HepG2 (cell line): ENCODE measurements around the gene CT47A1. TPM values are rescaled to one million over a fixed set of nuclear protein-coding genes. Genes with fewer than 3 reads are reported as not detected.

ENCODE experiments used
- ATAC-seq: fragments of 200-7000 bp; cut with Tn5 transposase; 3 replicates; pipeline ENCODE4 v1.9.1; 2020; ENCODE audit warnings: mild to moderate bottlenecking, moderate library complexity
- BruUV-seq: library from RNA; stranded (reverse); fragments of 400-500 nt; replicated peaks from 2 replicates; lab custom pipeline; 2021; lab: Mats Ljungman, UMichigan
- CTCF ChIA-PET: fragments of 300-600 bp; formaldehyde crosslinking; extraction: SDS; loops from one replicate; lab custom pipeline; 2021; ENCODE audit warnings: low total read pairs, inconsistent platforms, low intra/inter-chr PET ratio; lab: Yijun Ruan, JAX
- POLR2A ChIA-PET: fragments of 350-600 bp; sonication (Branson Sonifier 250); formaldehyde crosslinking; loops from one replicate; lab custom pipeline; 2020; ENCODE audit warnings: antibody characterized with exemption, inconsistent platforms; lab: Yijun Ruan, JAX
- DNase-seq: peaks from one replicate; pipeline ENCODE4 v3.0.0-alpha.2; 2015; ENCODE audit warnings: low spot score
- FAIRE-seq: peaks from 3 replicates; lab custom pipeline; 2011; peaks lifted over from hg19 to GRCh38; lab: Jason Lieb, UNC
- H2AFZ ChIP-seq: one replicate; pipeline ENCODE4 v1.6.1; 2011; ENCODE audit warnings: low read length, inconsistent platforms
- H3K27ac ChIP-seq: fragments of 300-600 bp; 3 replicates; pipeline ENCODE4 v1.8.0; 2011; ENCODE audit warnings: mixed run types, mild to moderate bottlenecking, mixed read lengths, low read length, inconsistent platforms; ENCODE audit not compliant: insufficient read depth; ENCODE audit errors: extremely low read length
- H3K27me3 ChIP-seq, 2 experiments: fragments of 200-600 bp in 1 of 2; 2 replicates in 1 of 2; 3 replicates in 1 of 2; pipeline versions ENCODE4 v1.6.0 to v1.8.0; 2011; ENCODE audit warnings: low read length in 2 of 2, mild to moderate bottlenecking in 2 of 2, moderate library complexity in 2 of 2, inconsistent platforms in 1 of 2; ENCODE audit not compliant: insufficient read depth in 2 of 2, control insufficient read depth in 1 of 2
- H3K36me3 ChIP-seq, 2 experiments: fragments of 200-600 bp in 1 of 2; replicated peaks in 1 of 2; 2 replicates in 1 of 2; 3 replicates in 1 of 2; pipeline versions ENCODE4 v1.5.1 to v1.8.0; 2011; ENCODE audit warnings: low read length in 2 of 2, inconsistent platforms in 1 of 2; ENCODE audit not compliant: insufficient read depth in 2 of 2, control insufficient read depth in 1 of 2
- H3K4me1 ChIP-seq: 2 replicates; pipeline ENCODE4 v1.5.1; 2012; ENCODE audit warnings: low read length, inconsistent platforms; ENCODE audit not compliant: insufficient read depth
- H3K4me2 ChIP-seq: 2 replicates; pipeline ENCODE4 v1.6.0; 2011; ENCODE audit warnings: low read depth, low read length, inconsistent platforms
- H3K4me3 ChIP-seq, 3 experiments: fragments of 200-600 bp in 1 of 3; sonication (generic), shearing (Covaris generic) in 1 of 3; replicated peaks in 1 of 3; 2 replicates each; pipeline ENCODE4 v1.5.1; 2011 to 2016; ENCODE audit warnings: low read length in 3 of 3, inconsistent platforms in 2 of 3, low read depth in 2 of 3, mild to moderate bottlenecking in 2 of 3, control low read depth in 1 of 3, mixed read lengths in 1 of 3; ENCODE audit not compliant: insufficient read depth in 1 of 3
- H3K79me2 ChIP-seq: one replicate; pipeline ENCODE4 v1.6.1; 2011; ENCODE audit warnings: low read length, inconsistent platforms; ENCODE audit not compliant: insufficient read depth
- H3K9ac ChIP-seq: 2 replicates; pipeline ENCODE4 v1.6.0; 2011; ENCODE audit warnings: mild to moderate bottlenecking, low read depth, low read length, inconsistent platforms; ENCODE audit not compliant: insufficient read depth
- H3K9me3 ChIP-seq: 2 replicates; pipeline ENCODE4 v1.5.1; 2012; ENCODE audit warnings: mild to moderate bottlenecking, low read length
- H4K20me1 ChIP-seq: 2 replicates; pipeline ENCODE4 v1.6.0; 2011; ENCODE audit warnings: inconsistent platforms, mild to moderate bottlenecking, low read length, moderate library complexity; ENCODE audit not compliant: insufficient read depth
- ETV6 ChIP-seq: sonication (generic); formaldehyde crosslinking; conservative IDR thresholded peaks from 2 replicates; pipeline ENCODE4 v1.4.0; 2020; ENCODE audit warnings: missing genetic modification reagents
- HOXA7 ChIP-seq: sonication (generic); formaldehyde crosslinking; IDR thresholded peaks from 2 replicates; pipeline ENCODE4 v1.8.1; 2022; ENCODE audit warnings: mild to moderate bottlenecking, missing genetic modification reagents, moderate library complexity
- KLF11 ChIP-seq: IDR thresholded peaks from 2 replicates; pipeline ENCODE4 v1.6.1; 2016; ENCODE audit warnings: missing compliant biosample characterization
- MATR3 ChIP-seq: sonication (generic); formaldehyde crosslinking; IDR thresholded peaks from 2 replicates; pipeline ENCODE4 v1.4.0; 2020; ENCODE audit warnings: missing genetic modification reagents
- MYC ChIP-seq: sonication (generic); formaldehyde crosslinking; IDR thresholded peaks from 2 replicates; pipeline ENCODE4 v1.9.0; 2021; ENCODE audit warnings: missing genetic modification reagents, borderline replicate concordance
- RFX3 ChIP-seq: IDR thresholded peaks from 2 replicates; pipeline ENCODE4 v1.6.1; 2016; ENCODE audit warnings: missing biosample characterization, missing genetic modification reagents
- SSRP1 ChIP-seq: IDR thresholded peaks from 2 replicates; pipeline ENCODE4 v1.6.1; 2016; ENCODE audit warnings: control low read depth
- ZMAT3 ChIP-seq: sonication (generic); formaldehyde crosslinking; conservative IDR thresholded peaks from 2 replicates; pipeline ENCODE4 v1.7.0; 2021; ENCODE audit warnings: missing genetic modification reagents
- ZNF30 ChIP-seq: sonication (generic); formaldehyde crosslinking; IDR thresholded peaks from 2 replicates; pipeline ENCODE4 v1.5.0; 2020; ENCODE audit warnings: mild to moderate bottlenecking, missing genetic modification reagents
- ZNF792 ChIP-seq: IDR thresholded peaks from 2 replicates; pipeline ENCODE4 v1.6.1; 2016
- WGBS: methylation state at CpG from one replicate; pipeline ENCODE4 v1.1.6; 2017; ENCODE audit warnings: low lambda C conversion rate; 5-methylcytosine and 5-hydroxymethylcytosine counted together
- in situ Hi-C: cut with HindIII; loops from 2 replicates; pipeline ENCODE4 v1.10.0; 2017; ENCODE audit warnings: low pct_unique_long_range_greater_than_20kb; ENCODE audit not compliant: extremely low pct_ligation_motif_present
- intact Hi-C: fragments of 100-400 bp; cut with micrococcal nuclease; formaldehyde crosslinking; loops from one replicate; pipeline ENCODE4 v1.10.0; 2022; ENCODE audit not compliant: unreplicated experiment
- polyA plus RNA-seq, 8 experiments: library from polyadenylated mRNA; depleted of rRNA in 3 of 8; stranded (reverse) in 7 of 8; unstranded in 1 of 8; fragments of >200 nt; fragmentation: Illumina TruSeq in 4 of 8; extraction: Trizol in 4 of 8; gene quantifications; 2 replicates each; pipeline versions ENCODE4 v1.2.1 to v1.2.3, GENCODE V29; 2011 to 2016; ENCODE audit warnings: low read depth in 4 of 8, missing spikeins in 1 of 8, mixed read lengths in 1 of 8; ENCODE audit not compliant: insufficient read depth in 1 of 8
- total RNA-seq, 5 experiments: library from RNA; depleted of rRNA; stranded (reverse); fragments of >200 nt; fragmentation: Illumina TruSeq; extraction: Trizol; gene quantifications; 2 replicates each; pipeline ENCODE4 v1.2.3, GENCODE V29; 2016; ENCODE audit warnings: low read depth in 1 of 5
- TF ChIP-seq, protein P1 (sequence below): sonication (generic); formaldehyde crosslinking; IDR thresholded peaks from 2 replicates; pipeline ENCODE4 v1.9.0; 2021; ENCODE audit warnings: missing genetic modification reagents, mild to moderate bottlenecking, borderline replicate concordance

CT47A1 gene
- total and polyA plus RNA-seq, 2 of the 13 experiments (the other 11 are each of a cell fraction or from before 2014, with no cell fraction given): not detected

DNA sequence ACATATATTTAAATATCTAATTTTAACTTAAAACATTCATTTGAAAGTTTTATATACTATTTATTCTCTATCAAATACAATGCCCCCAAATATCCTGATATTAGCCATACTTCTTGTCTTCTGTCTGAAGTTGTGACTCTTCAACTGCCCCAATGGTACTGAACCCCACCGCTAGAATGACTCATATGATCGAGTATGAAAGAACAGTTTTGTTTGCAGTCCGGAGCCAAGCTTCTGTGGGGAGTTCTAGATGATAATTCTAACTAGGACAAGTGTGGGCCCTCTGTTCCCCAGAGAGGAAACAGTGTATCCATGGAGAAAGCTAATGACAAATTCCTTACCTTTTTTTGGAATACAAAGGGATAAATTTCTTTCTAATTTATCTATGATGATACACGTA lies 24.7 kb upstream of the CT47A1 start (continued):
- TF ChIP-seq, protein P1, sequence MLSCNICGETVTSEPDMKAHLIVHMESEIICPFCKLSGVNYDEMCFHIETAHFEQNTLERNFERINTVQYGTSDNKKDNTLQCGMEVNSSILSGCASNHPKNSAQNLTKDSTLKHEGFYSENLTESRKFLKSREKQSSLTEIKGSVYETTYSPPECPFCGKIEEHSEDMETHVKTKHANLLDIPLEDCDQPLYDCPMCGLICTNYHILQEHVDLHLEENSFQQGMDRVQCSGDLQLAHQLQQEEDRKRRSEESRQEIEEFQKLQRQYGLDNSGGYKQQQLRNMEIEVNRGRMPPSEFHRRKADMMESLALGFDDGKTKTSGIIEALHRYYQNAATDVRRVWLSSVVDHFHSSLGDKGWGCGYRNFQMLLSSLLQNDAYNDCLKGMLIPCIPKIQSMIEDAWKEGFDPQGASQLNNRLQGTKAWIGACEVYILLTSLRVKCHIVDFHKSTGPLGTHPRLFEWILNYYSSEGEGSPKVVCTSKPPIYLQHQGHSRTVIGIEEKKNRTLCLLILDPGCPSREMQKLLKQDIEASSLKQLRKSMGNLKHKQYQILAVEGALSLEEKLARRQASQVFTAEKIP (CRISPR knock-in tag): no peak

DNA sequence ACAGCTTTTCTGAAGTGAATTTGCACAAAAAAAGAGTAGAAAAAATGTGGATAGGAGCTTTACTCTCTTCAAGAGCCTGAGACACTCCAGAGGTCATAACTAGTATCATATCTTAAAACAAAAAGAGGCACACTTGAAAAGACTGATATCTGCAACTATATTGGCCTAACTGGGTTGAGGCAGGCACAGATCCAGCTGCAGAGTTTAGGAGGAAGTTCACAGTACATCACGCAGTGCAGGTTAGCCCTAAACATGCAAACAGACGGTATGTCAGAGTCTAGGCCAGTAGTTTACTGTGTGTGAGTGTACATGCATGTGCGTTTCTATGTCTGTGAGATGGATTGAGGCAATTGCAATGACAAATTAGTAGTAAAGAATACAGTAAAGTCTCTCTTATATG lies 24.2 kb upstream of the CT47A1 start:
- CTCF ChIA-PET: no interaction called here
- no peaks in the 10 kb centered on the region for H3K27me3 ChIP-seq
- intact Hi-C loops: loop anchor here (2.0 kb wide), 1 partner anchor 75 kb away; no protein-coding TSS in a partner anchor

More for the DNA sequence above, 24.2 kb upstream of the CT47A1 start:
- peak overlapping the region; percentile 39; the same call in 1 of the 2 replicates for H3K4me2 ChIP-seq
- no peak for TF ChIP-seq ZNF792
- TF ChIP-seq ETV6: no peak
- TF ChIP-seq MYC (CRISPR knock-in tag): no peak
- no peak for TF ChIP-seq SSRP1
- no peak for TF ChIP-seq RFX3 (CRISPR knock-in tag)
- TF ChIP-seq ZNF30 (CRISPR knock-in tag): no peak
- no peak for TF ChIP-seq HOXA7 (CRISPR knock-in tag)
- no peak for TF ChIP-seq ZMAT3 (CRISPR knock-in tag)
- no peak for TF ChIP-seq KLF11 (CRISPR knock-in tag)
- TF ChIP-seq MATR3 (CRISPR knock-in tag): no peak
- TF ChIP-seq, all 625 proteins: peak for 0
- H3K9ac ChIP-seq: peak overlapping the region; percentile 43
- no peaks in the 10 kb centered on the region for H3K36me3 ChIP-seq
- H3K27ac ChIP-seq: peak overlapping the region; percentile 81
- no peaks in the 10 kb centered on the region for H4K20me1 ChIP-seq
- DNase-seq: no peak
- no TSS peak for BruUV-seq
- in situ Hi-C loops: no loop called here
- peaks cover 63% of the 10 kb centered on the region for H3K4me1 ChIP-seq
- WGBS: 79% methylated on average over 3 of the region's 3 CpGs
- POLR2A ChIA-PET: interaction anchor here (1.2 to 3.5 kb wide), 4 partner anchors 75 to 257 kb away, joined by 3 to 21 read pairs (median 4); no protein-coding TSS in a partner anchor
- H3K79me2 ChIP-seq: no peaks in the 10 kb centered on the region
- no peak for ATAC-seq
- FAIRE-seq: peak; percentile 18
- peaks cover 3% of the 10 kb centered on the region for H3K9me3 ChIP-seq
- H2AFZ ChIP-seq: no peak overlapping the region
- no peak overlapping the region for H3K4me3 ChIP-seq
